Thyroid gland (tissue), 4 donors: Measurements from ENCODE around the gene P4HA2.

ENCODE experiments used
- POLR2A ChIP-seq, 2 donors: fragments of 450-650 bp; IDR thresholded peaks; one replicate each; pipeline ENCODE4 v1.6.1; 2017; ENCODE audit warnings: antibody characterized with exemption in 2 of 2, mild to moderate bottlenecking in 2 of 2, moderate library complexity in 1 of 2
- TF ChIP-seq, protein P1 (sequence below), 6 experiments: fragments of 200-600 bp in 3 of 6; fragments of 450-650 bp in 3 of 6; sonication (generic) in 3 of 6; IDR thresholded peaks; one replicate each; pipeline ENCODE4 v1.5.1; 2016 to 2019; ENCODE audit warnings: antibody characterized with exemption in 6 of 6, mild to moderate bottlenecking in 2 of 6, inconsistent platforms in 1 of 6, moderate library complexity in 1 of 6

DNA sequence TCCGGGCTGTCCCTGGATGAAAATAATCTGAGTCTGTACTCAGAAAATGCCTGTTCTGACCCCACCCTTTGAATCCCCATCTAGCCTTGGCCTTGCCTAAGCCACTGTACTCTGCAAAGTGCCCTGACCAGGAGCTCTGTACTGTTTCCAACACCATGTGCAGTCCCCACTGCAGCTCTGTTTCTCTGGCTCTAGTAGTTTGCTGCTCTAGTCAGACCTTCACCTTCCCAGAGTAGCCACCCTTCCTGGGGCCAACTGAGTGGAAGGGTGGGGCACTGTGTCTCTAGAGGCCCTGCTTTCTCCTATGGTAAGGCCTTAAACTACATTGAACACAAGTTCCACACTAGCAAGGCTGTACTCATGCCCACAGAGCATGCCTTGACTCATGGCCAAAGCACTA lies 31.9 kb downstream of the P4HA2 start:
- TF ChIP-seq, protein P1, sequence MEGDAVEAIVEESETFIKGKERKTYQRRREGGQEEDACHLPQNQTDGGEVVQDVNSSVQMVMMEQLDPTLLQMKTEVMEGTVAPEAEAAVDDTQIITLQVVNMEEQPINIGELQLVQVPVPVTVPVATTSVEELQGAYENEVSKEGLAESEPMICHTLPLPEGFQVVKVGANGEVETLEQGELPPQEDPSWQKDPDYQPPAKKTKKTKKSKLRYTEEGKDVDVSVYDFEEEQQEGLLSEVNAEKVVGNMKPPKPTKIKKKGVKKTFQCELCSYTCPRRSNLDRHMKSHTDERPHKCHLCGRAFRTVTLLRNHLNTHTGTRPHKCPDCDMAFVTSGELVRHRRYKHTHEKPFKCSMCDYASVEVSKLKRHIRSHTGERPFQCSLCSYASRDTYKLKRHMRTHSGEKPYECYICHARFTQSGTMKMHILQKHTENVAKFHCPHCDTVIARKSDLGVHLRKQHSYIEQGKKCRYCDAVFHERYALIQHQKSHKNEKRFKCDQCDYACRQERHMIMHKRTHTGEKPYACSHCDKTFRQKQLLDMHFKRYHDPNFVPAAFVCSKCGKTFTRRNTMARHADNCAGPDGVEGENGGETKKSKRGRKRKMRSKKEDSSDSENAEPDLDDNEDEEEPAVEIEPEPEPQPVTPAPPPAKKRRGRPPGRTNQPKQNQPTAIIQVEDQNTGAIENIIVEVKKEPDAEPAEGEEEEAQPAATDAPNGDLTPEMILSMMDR (IDR thresholded peaks at IDR 0.05): no peak
- TF ChIP-seq POLR2A (IDR thresholded peaks at IDR 0.05): no peak
